CD4-positive, alpha-beta T cell treated with Interleukin-15 for 1 hour (primary cell): ENCODE data around the gene ARID4B.
A peak's percentile ranks its signal among the peaks of the same experiment; 100 is the strongest.
"Not testable (repeated sequence)": the region's sequence is repeated elsewhere in the genome, so short reads cannot be mapped to it uniquely, and the experiment has no call there.

Experiments used
- DNase-seq: peaks from one replicate; pipeline ENCODE4 v3.0.0-alpha.2; 2020

The ARID4B gene

GRCh38 chr1:235213752-235214151, 114.2 kb downstream of the ARID4B start:
- no peak for DNase-seq

- DNase-seq, result no peak
Observed at GRCh38 chr1:235211517-235211916, 116.5 kb downstream of the ARID4B start.

- DNase-seq, result no peak
Observed at GRCh38 chr1:235207209-235207565, 120.8 kb downstream of the ARID4B start.

DNA sequence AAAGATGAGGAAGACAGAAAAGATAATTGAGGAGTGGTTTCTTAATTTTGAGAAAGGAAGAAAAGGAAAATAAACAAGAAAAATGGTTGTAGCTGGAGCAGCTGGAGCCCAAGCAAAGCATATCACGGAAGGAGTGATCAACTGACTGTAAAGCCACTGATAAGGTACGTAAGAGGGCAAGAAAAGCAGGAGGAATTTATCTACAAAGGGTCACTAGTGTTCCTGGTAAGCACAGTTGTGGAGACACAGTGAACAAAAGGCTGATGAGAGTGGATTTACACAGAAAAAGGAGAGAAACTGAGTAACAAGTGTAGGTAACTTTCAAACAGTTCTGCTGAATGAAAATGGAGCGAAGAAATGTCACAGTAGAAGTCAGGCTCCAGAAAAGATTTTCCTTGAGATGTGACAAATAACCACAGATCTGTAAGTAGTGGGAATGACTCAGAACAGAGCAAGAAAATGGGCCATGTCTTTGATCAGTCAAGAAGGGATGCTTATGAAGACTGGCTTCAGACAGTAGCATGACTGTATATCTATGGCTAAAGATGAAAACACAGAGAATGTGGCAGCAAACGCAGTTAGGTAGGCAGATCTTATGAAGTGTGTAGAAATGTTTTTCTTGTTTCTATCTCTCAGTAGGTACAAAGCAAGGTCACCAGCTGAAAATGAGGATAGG, 121.3 kb downstream of the ARID4B start:
- no peak for DNase-seq

- DNase-seq, result no peak
Observed at GRCh38 chr1:235205687-235206086, 122.3 kb downstream of the ARID4B start.

- DNase-seq, result no peak
Observed at GRCh38 chr1:235203428-235203827, 124.6 kb downstream of the ARID4B start.

GRCh38 chr1:235202447-235202846, 125.5 kb downstream of the ARID4B start:
- not testable (repeated sequence) for DNase-seq

- no peak for DNase-seq
Observed at GRCh38 chr1:235199441-235199840, 128.5 kb downstream of the ARID4B start.

DNA sequence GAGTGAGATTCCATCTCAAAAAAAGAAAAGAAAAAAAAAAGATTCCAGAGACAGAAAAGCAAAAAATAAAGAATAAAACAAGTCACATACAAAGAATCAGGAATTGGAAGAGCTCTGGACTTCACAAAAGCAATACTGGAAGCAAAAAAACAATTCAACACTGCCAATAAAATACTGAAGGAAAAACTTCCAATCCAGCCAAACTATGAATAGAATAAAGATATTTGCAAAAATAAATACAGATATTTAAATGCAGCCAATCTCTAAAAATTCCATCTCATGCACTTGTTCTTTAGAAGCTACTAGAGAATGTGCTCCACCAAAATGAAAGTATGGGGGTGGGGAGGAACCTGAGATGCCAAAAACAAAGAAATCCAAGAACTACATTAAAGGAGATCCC, 137.5 kb downstream of the ARID4B start:
- no peak for DNase-seq

DNA sequence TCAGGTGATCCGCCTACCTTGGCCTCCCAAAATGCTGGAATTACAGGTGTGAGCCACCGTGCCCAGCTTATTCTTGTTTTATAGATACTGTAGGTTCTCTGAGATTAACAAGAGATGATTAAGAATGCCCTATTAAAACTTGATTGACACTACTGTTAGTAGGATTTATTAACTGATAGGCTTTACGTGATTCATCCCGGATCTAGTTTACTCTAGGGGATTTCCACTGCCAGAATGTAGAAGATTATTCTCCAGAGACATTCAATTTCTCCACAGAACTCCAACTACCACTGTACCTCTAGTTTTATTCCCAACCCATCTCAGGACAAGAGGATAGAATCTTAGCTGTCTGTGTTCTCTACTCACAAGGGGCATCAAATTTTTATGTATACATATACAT, 140.7 kb downstream of the ARID4B start:
- DNase-seq, result no peak

DNA sequence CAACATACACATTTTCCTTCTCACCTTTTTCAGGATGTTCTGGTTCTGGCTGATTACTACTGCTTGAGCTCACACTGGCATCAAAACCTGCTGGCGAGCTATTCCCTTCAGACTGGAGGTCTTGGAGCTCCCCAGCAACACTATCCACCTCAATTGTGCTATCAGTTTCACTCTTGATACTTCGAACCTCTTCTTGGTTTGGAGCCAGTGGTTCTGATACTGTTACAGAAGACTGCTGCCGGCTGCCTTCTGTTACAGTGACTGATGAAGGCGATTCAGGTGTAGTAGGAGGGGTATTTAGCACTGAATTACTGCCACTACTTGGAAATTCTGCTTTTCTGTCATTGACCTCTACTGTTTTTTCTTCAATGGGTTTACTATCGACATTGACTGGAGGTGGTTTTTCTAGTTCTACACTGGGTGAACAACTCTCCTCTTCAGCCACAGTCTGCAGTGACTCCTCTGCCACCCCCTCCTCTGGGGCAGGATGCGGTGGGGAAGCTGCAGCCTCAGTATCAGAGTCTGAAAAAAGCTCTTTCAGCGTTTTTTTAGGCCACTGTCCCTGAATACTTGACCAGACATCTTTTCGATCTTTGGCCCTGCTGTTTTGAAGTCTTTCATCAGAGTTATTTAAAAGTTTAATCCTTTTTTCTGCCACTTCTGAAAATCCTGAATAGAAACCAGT, 146.3 kb downstream of the ARID4B start:
- no peak for DNase-seq

- DNase-seq, result no peak
Observed at GRCh38 chr1:235180916-235181460, 147.0 kb downstream of the ARID4B start.

DNA sequence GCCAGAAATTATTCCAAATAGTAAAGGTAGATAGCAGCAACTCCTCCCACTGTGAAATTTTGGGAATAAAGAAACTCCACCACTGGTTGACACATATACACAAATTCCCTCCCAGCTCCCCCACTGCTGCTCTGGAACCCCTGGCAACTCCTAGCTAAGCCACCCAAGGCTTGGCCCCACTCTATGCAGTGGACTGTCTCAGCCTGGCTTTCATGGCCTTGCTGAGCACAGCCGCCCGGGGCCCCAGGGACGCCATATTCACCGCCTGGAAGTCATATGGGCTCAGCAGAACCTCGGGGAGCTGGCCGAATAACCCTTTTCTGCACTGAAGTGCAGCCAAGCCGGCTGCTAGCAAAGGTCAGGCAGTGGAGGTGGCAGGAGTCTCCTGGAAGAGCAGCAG, 151.5 kb downstream of the ARID4B start:
- DNase-seq, result no peak

DNA sequence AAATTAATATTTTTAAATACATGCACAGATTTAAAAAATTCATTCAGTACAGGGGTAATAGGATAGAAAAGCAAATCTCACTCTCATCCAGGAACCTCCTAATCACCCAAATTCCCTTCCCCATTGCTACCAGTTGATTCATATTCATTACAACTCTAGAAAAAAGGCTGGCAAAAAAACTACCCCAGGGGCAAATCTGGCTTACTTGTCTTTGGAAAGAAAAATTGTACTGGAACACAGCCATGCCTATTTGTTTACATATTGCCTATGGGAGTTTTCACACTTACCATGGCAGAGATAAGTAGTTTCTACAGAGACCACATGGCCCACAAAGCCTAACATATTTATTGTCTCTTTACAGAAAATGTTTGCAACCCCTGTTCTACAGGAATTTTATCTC, 158.0 kb downstream of the ARID4B start:
- no peak for DNase-seq

GRCh38 chr1:235168375-235168774, 159.6 kb downstream of the ARID4B start:
- no peak for DNase-seq

DNA sequence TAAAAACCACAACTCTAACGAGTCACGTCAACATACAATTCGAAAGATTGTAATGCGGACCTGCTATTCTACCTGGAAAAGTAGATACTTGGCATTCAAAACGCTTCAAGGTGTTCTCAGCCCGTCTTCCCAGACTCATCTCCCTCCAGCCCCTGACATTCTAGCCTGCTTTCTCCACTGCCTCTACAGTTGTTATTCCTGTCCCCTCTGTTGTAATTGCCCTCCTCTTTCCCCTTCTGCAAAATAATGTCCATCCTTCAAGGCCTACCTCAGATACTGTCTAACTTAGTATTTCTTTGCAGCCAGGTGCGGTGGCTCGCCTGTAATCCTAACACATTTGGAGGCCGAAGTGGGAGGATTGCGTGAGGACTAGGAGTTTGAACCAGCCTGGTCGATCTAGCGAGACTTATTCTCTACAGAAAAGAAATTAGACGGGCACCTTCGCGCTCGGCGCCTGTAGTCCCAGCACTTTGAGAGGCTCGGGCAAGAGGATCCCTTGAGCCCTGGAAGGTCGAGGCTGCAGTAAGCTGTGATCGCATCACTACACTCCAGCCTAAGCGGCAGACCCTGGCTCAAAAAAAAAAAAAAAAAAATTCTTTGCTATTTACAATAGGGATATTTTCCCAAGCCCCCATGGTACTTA, 166.2 kb downstream of the ARID4B start:
- DNase-seq, result no peak

DNA sequence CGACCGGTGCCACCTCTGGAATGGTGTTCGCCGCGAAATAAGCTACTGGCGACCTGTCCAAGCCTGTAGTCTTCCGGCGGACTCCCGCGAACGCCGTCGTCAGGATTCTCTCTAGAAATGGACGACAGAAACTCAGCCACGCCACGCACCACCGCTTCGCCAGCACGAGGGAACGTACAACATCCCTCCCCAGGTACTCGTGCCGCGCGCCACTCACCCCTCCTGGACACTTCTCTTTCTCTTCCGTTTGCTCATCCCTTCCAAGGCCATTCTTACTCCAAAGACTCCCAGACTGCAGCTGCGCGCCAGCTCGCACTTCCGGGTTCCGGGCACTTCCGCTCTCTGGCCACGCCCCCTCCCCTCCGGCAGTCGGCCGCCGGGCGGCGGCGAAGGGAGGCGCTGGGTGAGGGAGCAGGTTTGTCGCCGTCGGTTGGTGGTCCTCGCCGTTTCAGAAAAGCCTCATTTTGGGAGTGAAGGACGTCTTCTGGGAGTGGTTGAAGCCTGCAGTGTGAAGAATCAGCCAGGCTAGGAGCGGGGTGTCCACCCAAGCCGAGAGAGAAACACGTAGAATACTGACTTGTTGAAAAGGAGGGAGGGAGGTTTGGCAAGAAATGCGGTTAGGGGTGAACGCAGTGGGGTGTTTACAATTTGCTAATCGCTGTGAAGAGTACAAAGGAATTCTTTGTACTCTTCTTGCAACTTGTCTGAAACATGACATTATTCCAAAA, 166.9 kb downstream of the ARID4B start, which contains the start of gene RBM34:
TSS of gene RBM34 (minus strand) at position 294 of the 728 bp plus-strand sequence. CDS start at position 270, 24 bp downstream.
- peak; percentile 90 for DNase-seq

- DNase-seq, result no peak
Observed at GRCh38 chr1:235160383-235160956, 167.5 kb downstream of the ARID4B start.

- DNase-seq, result not testable (repeated sequence)
Observed at GRCh38 chr1:235159930-235160329, 168.0 kb downstream of the ARID4B start.

GRCh38 chr1:235159284-235159683, 168.7 kb downstream of the ARID4B start:
- DNase-seq, result not testable (repeated sequence)

GRCh38 chr1:235158680-235159079, 169.3 kb downstream of the ARID4B start:
- no peak for DNase-seq

DNA sequence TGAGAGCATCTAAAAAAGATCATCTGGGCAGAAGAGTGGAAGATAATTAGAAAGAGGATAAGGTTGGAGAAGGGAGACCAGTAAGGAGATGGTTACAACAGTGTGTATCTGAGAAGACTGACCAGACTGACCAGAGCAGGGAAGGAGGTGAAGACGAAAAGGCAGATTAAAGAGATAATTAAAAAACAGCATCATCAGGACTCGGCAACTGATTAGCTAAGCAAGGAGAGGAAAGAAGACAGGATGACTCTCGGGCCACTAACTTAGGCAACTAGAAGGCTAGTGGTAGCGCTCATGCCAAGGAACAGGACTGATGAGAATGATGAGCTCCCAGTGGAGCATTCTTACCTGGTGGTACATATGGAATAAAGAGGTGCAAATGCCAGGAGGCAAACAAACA, 170.8 kb downstream of the ARID4B start:
- DNase-seq, result no peak

- no peak for DNase-seq
Observed at GRCh38 chr1:235156740-235157139, 171.2 kb downstream of the ARID4B start.
